ENCODE measurements around the gene PGM1. TPM values are rescaled to one million over a fixed set of nuclear protein-coding genes. Genes with fewer than 3 reads are reported as not detected.

The PGM1 gene
- total and polyA plus RNA-seq, 9 of the 15 experiments (the other 6 are each of a cell fraction or from before 2014, with no cell fraction given): 0.03 to 0.31 (median 0.09) TPM; not detected in 5

DNA sequence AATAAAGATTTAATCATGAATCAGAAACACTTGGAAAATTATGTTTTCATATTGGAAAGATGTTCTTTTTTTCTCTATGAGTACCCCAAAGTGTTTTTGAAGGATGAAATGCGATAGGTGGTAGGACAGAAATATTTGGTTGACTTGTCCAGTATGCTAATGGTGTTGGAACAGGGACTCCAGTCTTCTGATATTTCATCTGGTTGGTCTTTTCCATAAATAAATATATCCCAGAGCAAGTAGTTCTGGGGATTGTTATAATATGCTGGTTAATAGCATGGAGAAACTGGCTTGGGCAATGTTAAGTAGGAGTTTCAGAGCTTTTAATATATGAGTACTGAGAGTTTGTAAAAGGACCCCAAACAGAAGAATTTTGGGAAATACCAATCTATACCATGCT lies 8.7 kb downstream of the PGM1 start:
- Histone ChIP-seq H3K79me2 (ENCODE audit: control insufficient read depth, insufficient read depth, low read length) (no peaks in the 10 kb centered on the region), H4K20me1 (replicated peaks; ENCODE audit: control insufficient read depth, insufficient read depth, low read length) (no peaks in the 10 kb centered on the region), H3K9ac (ENCODE audit: insufficient read depth in 1 of 2, low read depth in 2 of 2, low read length in 2 of 2) (no peak overlapping the region), H2AFZ (ENCODE audit: low read depth, low read length) (no peak overlapping the region), H3K9me1 (ENCODE audit: control insufficient read depth, insufficient read depth, low read length) (no peaks in the 10 kb centered on the region), H3K4me3 (no peak overlapping the region), H3K4me2 (ENCODE audit: insufficient read depth, low read length) (no peak overlapping the region), H3K4me1 (replicated peaks in 1 of 2; ENCODE audit: control insufficient read depth in 2 of 2, insufficient read depth in 2 of 2, low read length in 2 of 2) (no peaks in the 10 kb centered on the region), H3K27ac (ENCODE audit: extremely low read depth, low read depth, low read length) (no peak overlapping the region), H3K36me3 (ENCODE audit: control insufficient read depth, insufficient read depth, low read length) (no peaks in the 10 kb centered on the region), H3K27me3 (ENCODE audit: control insufficient read depth in 2 of 2, insufficient read depth in 2 of 2, low read length in 2 of 2) (peaks cover 9 to 10% of the 10 kb centered on the region in 2 experiments), H3K9me3 (replicated peaks; ENCODE audit: control insufficient read depth, insufficient read depth, low read depth, low read length) (no peaks in the 10 kb centered on the region)
- ChIA-PET POLR2A (no interaction called here), CTCF (ENCODE audit: low intra/inter-chr PET ratio) (no interaction called here)
- in situ Hi-C loops (cut with MboI): no loop called here
- FAIRE-seq (no peak), ATAC-seq (no peak), DNase-seq (ENCODE audit: extremely low read depth in 1 of 4, low spot score in 3 of 4) (no peak)
- intact Hi-C loops (cut with micrococcal nuclease): no loop called here
- TF ChIP-seq, protein P1, sequence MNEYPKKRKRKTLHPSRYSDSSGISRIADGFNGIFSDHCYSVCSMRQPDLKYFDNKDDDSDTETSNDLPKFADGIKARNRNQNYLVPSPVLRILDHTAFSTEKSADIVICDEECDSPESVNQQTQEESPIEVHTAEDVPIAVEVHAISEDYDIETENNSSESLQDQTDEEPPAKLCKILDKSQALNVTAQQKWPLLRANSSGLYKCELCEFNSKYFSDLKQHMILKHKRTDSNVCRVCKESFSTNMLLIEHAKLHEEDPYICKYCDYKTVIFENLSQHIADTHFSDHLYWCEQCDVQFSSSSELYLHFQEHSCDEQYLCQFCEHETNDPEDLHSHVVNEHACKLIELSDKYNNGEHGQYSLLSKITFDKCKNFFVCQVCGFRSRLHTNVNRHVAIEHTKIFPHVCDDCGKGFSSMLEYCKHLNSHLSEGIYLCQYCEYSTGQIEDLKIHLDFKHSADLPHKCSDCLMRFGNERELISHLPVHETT (CRISPR knock-in tag; conservative IDR thresholded peaks at IDR 0.05 in 1 of 2, IDR thresholded peaks at IDR 0.05 in 1 of 2): no peak
- TF ChIP-seq HNRNPLL (IDR thresholded peaks at IDR 0.05; ENCODE audit: low read depth, low read length, poor library complexity, severe bottlenecking) (no peak), RFX7 (CRISPR knock-in tag; IDR thresholded peaks at IDR 0.05) (no peak), SREBF1 (IDR thresholded peaks at IDR 0.05; ENCODE audit: borderline replicate concordance, low read depth, low read length) (no peak), MAFK (IDR thresholded peaks at IDR 0.05; ENCODE audit: low read length) (no peak), FOXP1 (CRISPR knock-in tag; IDR thresholded peaks at IDR 0.05) (no peak), FOXK1 (CRISPR knock-in tag; IDR thresholded peaks at IDR 0.05; ENCODE audit: borderline replicate concordance) (no peak), PML (IDR thresholded peaks at IDR 0.05; ENCODE audit: low read length) (no peak), CREM (IDR thresholded peaks at IDR 0.05; ENCODE audit: low read depth) (no peak), SMAD4 (CRISPR knock-in tag; conservative IDR thresholded peaks at IDR 0.05) (no peak), HDAC2 (IDR thresholded peaks at IDR 0.05) (no peak), TRIM28 (IDR thresholded peaks at IDR 0.05) (no peak), ZNF354B (CRISPR knock-in tag; IDR thresholded peaks at IDR 0.05) (no peak), ZNF24 (IDR thresholded peaks at IDR 0.05) (no peak)
- TF ChIP-seq, protein P2, sequence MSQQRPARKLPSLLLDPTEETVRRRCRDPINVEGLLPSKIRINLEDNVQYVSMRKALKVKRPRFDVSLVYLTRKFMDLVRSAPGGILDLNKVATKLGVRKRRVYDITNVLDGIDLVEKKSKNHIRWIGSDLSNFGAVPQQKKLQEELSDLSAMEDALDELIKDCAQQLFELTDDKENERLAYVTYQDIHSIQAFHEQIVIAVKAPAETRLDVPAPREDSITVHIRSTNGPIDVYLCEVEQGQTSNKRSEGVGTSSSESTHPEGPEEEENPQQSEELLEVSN (IDR thresholded peaks at IDR 0.05; ENCODE audit: borderline replicate concordance in 1 of 2, extremely low read depth in 1 of 2, insufficient read depth in 1 of 2, insufficient read length in 1 of 2, low read depth in 1 of 2, low read length in 1 of 2, poor library complexity in 1 of 2, severe bottlenecking in 1 of 2): no peak
- TF ChIP-seq, protein P3, sequence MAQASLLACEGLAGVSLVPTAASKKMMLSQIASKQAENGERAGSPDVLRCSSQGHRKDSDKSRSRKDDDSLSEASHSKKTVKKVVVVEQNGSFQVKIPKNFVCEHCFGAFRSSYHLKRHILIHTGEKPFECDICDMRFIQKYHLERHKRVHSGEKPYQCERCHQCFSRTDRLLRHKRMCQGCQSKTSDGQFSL (CRISPR knock-in tag; IDR thresholded peaks at IDR 0.05): no peak
- TF ChIP-seq, protein P3 (tag; IDR thresholded peaks at IDR 0.05): no peak
- TF ChIP-seq, protein P4, sequence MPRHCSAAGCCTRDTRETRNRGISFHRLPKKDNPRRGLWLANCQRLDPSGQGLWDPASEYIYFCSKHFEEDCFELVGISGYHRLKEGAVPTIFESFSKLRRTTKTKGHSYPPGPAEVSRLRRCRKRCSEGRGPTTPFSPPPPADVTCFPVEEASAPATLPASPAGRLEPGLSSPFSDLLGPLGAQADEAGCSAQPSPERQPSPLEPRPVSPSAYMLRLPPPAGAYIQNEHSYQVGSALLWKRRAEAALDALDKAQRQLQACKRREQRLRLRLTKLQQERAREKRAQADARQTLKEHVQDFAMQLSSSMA (CRISPR knock-in tag; IDR thresholded peaks at IDR 0.05): no peak
- BruUV-seq (replicated peaks): no TSS peak
- 0% methylated on average over 1 of the region's 1 CpG for WGBS (ENCODE audit: insufficient coverage, low coverage, missing lambda C conversion rate)

All from K562 (cell line).